Stimulated activated CD8-positive, alpha-beta memory T cell treated with anti-CD3 and anti-CD28 coated beads, Interleukin-15, amount 100 ng/mL, for 24 hours (primary cell): ENCODE data around the gene PLEKHG3.
A peak's percentile ranks its signal among the peaks of the same experiment; 100 is the strongest.

Source experiments
- DNase-seq: peaks from one replicate; pipeline ENCODE4 v3.0.0-alpha.2; 2020; ENCODE audit warnings: low read depth

PLEKHG3 gene

GRCh38 chr14:64748521-64748920 is 44.3 kb downstream of the PLEKHG3 start:
- no peak for DNase-seq

DNA sequence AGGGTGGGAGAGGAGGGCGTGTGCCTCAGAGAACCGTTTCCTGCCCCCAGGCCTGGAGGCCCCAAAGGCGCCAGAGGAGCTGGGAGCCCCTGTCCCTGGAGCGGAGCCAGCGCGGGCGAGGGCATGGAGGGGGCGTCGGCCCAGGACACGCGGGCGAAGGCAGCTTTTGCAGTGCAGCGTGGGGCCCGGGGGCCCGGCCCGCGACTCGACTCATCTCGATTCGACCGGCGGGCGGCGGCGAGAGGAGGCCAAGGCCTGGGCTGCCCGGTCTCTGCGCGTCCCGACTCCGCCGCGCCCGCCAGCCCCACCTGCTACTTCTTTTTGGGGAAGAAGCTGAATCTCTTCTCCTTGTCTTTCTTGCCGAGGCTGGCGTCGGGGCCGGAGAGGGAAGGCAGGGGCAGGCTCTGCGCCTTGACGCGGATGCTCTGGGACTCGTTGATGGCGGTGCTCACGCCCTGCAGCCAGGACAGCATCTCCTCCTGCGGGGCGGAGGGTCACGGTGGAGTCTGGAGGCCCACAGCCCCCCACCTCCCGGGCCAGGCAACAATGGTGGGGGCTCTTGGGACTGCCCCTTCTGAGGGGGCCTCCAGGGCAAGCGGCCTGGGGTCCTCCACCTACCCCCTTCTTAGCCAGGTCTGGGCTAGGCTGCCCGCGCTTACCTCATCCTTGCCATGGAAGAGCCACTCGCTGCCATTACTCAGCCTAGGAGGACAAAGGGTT is 44.9 kb downstream of the PLEKHG3 start:
- no peak for DNase-seq

- no peak for DNase-seq
Measured at GRCh38 chr14:64752909-64753308, 48.7 kb downstream of the PLEKHG3 start.

DNA sequence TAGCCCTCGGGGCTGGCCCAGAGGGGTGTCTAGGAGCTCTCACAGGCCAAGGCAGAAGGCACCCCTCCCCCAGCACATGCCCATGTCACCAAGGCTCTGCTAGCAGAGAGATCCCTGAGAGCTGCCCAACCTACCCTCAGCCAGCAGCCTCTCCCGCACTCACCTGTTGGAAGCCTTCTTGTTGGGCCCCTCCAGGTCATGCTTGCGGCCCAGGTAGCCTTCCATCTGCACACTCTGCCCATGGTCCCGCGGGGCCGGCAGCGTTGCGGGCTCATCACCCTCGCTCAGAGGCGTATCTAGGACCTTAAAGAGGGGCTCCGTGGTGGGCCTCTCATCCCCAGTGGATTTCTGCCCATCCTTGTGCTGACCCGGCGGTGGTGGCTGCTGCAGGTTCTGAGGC is 49.1 kb downstream of the PLEKHG3 start:
- DNase-seq: no peak

DNA sequence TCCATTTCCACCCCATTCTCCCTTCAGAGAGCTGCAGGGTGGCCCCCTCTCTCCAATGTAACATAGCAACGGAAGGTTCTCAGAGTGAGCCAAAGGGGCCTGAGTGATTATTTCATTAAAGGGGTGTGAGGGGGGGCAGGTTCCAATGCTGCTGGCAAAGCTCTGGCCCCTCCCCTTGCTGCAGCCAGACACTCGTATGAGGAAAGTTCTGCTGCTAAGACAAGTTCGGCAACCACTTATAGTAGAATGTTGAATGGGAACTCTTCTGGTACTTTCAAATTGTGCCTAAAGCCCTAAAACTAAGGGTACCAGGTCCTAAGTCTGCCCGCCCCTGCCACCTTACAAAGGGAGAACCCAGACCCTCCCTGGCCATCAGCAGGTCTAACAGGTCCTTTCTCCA is 49.8 kb downstream of the PLEKHG3 start:
- DNase-seq: no peak

DNA sequence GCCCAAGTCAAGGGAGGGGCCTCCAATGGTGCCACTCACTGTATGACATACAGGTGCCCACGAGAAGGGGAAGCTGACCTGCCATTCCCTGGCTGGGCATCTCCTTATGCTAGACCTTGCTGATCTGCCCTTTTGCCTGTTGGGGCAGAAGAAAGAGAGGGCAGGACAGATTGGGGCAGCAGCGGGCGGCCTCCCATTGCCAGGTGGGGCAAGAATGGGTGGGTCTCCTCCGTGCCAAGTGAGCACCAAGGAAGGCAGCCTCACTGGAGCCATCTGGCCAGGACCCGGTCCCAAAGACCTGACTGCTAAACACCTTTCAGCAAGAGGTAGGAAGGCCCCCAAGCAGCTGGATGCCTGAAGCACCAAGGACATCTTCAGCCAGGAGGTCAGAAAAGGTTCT is 50.5 kb downstream of the PLEKHG3 start:
- DNase-seq: no peak

DNA sequence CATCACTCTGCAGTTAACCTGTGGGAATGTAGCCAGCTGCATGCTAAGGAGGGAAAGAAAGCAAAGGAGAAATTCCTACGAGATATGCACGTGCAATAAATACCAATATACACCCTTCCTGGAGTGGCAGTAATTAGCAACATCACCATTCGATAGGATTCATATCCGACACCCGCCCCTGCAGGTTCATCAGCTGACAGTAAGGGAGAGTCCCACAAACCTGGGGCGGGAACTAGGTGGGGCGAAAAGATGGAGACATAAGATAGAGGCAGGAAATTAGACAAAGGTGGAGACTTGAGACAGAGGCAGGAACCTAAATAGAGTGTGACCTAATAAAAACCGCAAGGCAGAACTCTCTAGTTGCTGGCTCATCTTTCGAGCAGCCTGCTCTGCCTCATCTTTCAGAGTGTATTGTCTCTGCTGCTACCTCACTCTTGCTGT is 51.6 kb downstream of the PLEKHG3 start:
- DNase-seq: no peak

DNA sequence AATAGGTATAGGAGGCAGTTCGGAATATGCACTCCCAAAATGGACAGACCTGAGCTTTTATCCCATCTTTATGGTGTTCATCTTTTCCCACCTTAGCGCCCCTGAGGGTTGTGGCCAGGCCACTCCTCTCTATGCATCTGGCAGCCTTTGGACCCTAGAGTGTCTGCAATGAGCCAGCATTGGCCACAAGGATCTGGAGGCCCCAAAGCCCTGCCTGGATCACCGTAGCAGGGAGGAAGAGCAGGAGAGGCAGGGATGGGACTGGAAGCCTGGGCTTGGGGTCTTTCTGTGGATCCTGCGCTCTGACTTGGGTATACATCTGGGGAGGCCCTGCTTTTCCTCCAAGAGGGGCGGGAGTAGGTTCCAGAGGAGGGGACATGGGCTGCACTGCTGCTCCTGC is 52.5 kb downstream of the PLEKHG3 start:
- DNase-seq: no peak

GRCh38 chr14:64757601-64758000 is 53.4 kb downstream of the PLEKHG3 start:
- no peak for DNase-seq

DNA sequence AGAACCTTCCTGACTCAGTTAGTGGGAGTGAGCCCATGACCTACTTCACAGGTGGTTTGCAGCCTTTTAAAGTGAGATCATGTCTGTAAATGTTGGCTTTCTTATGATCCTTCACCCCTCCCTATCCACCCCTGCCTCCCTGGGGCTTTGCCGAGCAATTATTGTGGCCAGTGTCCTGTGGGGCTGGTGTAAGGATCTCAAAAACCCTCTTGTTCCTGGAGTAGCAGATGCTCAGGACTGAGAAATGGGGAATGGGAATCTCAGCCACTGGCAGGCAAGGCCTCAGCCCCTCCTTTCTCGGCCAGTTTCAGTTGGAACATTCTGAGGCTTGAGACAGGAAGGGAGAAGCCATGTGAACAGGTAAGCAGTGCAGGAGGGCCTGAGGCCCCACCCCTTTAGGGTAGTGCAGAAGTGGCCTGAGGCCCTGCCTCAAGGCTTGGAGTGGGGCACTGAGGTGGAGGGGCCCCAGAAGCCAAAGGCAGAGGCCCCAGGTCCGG is 53.8 kb downstream of the PLEKHG3 start:
- DNase-seq: no peak

DNA sequence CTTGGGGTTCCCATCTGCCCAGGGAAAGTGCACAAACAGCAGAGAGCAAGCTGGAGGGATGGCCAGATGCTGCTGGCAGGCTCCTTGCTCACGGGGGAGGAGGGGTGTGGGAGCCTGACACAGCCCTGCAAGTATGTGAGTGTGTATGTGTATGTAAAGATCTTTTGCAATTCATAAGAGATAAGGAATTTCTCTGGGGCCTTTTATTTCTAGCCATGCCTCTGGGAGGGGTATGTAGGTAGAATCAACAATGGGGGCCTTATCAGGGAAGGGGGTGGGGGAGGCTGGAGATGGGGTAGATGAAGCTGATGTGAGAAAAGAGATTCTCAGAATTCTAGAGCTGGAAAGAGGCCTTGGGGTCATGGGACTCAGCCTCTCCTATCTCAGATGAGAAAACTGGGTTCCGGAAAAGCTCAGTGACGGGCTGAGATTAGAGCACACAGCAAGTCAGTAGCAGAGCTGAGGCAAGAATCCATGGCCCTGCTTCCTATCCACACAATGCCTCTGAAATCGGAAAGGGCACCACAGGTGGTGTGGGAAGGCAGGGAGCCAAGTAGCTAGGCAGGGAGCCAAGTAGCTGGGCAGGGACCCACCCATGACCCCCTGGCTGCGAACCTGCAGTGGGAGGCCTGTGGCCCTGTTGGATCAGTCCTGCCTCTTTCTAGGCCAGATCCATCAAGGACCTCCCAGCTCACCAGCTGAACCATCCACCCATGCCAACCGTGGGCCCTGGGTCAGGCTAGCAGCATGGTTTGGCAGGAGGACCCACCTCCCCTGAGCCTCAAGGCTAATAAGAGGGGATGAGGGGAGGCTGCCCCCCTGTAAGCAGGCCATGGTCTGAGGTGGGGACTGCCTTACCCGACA is 54.7 kb downstream of the PLEKHG3 start:
- DNase-seq: no peak

GRCh38 chr14:64759555-64759938 is 55.3 kb downstream of the PLEKHG3 start:
- no peak for DNase-seq

GRCh38 chr14:64760146-64760755 is 56.0 kb downstream of the PLEKHG3 start:
- DNase-seq: peak; percentile 26

- DNase-seq: no peak
Measured at GRCh38 chr14:64760916-64761315, 56.7 kb downstream of the PLEKHG3 start.

- DNase-seq: no peak
Measured at GRCh38 chr14:64761441-64762043, 57.3 kb downstream of the PLEKHG3 start.

DNA sequence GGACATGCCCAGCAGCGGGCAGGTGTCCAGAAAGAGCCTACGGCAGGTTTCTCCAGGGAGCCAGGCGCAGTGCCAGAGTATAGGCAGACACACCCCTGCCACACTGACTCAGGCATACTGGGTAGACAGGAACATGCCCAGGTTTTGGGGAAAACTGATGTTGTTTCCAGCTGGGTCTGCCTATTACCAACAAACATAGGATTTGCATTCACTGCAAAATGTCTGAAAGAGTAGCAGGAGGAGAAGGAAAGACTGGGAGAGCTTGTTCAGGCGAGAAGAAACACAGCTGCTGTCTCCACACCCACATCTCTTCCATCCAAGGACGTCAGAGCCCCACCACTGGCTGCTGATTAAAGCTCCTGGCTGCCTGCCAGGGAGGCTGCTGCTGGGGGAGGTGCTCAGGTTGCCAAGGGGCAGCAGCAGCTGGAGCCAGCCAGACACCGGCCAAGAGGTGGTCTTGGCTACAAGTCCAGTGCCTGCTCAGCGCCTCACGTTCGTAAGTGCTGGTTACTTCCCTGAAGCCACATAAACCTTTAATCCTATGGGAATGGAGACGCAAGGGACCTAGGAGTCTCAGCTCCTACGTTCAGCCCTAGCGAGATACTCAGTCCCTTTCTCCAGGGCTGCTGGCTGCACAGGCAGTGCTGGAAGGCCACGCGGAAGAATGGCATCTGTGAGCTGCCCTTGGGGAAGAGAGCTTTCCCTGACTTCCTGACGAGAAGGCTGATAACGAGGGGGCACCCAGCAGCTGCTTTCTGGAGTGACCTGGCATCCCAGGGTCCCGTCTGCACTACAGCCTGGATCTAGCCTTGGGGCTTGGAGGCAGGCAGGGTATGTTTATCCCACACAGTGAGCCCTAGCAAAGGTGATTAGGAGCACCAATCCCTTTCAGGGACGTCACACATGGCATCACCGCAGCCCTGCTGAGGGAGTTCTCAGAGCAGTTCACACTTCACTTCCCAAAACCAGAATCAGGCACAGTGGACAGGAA is 58.1 kb downstream of the PLEKHG3 start:
- DNase-seq: no peak

- no peak for DNase-seq
Measured at GRCh38 chr14:64763085-64763782, 59.0 kb downstream of the PLEKHG3 start.

- no peak for DNase-seq
Measured at GRCh38 chr14:64763801-64764621, 59.8 kb downstream of the PLEKHG3 start.
